DMS 273 (cell line): Measurements from ENCODE around the gene KRTAP22-2.

ENCODE experiments used
- DNase-seq: peaks from one replicate; lab custom pipeline; 2025; ENCODE audit not compliant: unreplicated experiment; lab: John Stamatoyannopoulos, UW

Gene KRTAP22-2

DNA sequence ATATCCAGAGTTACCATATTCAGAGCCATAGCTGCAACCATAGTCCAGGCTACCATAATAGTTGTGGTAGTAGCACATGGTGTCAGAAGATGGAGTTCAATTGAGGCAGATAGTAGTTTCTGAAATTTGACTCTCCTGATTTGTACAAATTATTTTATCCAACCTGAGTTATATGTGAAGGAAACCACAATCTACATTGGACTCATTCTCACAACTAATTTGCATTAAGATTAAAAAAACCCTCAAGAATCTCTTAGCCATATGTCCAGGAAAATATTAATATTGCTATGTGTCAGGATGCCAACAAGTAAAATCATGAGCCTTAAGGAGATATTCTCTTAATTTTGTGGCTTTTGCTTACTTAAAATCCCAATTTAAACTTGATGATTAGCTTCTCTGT, at the start of gene KRTAP22-2:
Gene KRTAP22-2 (minus strand): TSS at position 101 of the 400 bp plus-strand sequence.
- no peak for DNase-seq

DNA sequence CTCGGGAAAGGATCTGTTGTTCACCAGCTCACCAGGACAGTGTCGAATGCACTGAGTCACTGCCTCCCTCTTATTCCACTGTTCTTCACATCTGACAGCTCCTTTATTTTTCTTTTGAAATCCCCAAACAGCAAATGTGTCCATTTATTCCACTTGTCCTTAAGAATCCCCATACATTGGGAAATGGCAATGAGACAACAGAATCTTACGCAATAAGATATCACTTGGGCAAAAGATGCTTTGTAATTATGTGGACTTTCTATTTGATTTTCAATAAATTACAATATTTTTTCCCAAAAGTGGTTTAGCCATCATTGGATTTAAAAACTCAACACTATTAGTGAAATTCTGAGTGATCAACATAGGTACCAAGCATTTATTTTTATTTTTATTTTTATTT, 48.5 kb upstream of the KRTAP22-2 start:
- DNase-seq: no peak

DNA sequence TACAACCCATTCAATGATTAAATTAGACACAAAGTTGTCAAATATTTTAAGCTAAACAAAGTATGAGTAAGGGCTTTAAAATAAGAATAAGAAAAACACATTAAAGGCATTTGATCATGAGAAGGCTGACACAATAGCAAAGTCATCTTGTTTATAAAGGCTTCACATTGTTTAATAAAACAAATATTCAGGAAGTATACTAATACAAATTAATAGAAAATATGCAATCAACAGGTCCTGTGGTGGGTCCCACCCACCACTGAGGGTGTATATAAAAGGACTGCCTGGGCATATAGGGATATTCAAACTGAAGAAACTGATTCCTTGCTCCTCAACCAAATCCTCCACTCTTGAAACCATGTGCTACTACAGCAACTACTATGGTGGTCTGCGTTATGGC, 44.7 kb upstream of the KRTAP22-2 start, which contains the start of gene KRTAP20-2:
Gene KRTAP20-2 (plus strand): TSS at position 301 of the 400 bp plus-strand sequence. CDS start 58 bp downstream, at position 359.
- no peak for DNase-seq

DNA sequence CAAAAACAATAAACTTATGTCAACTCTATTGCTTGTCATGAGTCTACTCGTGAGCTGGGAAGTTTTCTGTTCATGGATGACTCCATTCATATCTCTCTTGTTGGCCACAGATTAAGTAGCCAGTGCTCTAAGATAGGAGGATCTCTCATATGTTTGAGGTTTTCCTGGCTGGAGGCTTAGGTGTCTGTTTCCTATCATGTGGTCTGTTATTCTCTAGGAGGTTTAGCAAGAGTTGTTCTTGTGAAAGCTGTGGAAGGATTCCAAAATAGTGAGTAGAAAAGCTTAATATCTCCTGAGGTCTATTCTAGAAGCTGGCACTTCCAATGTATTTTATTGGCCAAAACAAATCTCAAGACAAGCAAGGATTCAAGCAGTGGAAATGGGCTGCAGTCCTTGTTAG, 39.0 kb upstream of the KRTAP22-2 start:
- DNase-seq: no peak

DNA sequence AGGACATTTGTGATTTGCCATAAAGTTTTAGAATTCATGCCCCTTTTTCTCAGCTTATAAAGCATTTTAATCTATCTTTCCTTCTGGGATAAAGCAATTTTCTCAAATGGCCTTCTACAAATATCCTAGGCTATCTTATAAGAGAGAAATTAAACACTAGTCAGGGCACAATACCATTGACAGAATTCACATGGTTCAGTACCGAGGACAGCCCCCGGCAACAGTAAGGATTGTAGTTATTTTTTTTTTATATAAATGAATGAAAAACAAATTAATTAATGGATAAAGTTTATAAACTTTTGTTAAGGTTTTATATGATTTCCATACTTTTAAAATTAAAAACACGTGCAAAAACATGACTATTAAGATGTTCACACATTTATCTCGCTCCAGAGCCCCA, 37.9 kb upstream of the KRTAP22-2 start:
- no peak for DNase-seq

DNA sequence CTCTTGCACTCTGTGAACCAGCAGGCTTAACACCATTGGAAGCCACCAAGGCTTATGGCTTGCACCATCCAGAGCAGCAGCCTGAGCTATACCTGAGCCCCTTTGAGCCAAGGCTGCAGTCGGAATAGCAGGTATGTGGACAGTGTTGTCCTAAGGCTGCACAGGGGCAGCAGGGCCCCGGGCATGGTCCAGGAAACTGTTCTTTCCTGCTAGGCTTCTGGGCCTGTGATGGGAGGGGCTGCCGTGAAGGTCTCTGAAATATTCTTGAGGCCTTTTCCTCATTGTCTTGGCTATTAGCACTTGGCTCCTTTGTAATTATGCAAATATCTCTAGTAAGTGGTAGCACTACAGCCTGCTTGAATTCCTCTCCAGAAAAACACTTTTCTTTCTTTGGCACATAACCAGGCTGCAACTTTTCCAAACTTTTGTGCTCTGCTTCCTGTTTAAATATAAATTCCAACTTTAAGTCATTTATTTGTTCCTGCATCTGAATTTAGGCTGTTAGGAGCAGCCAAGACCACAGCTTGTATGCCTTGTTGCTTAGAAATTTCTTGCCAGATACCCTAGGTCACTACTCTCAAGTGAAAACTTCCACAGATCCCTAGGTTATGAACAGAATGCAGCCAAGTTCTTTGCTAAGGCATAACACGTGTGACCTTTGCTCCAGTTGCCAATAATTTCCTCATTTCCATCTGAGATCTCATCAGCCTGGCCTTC, 35.4 kb upstream of the KRTAP22-2 start:
- DNase-seq: no peak

DNA sequence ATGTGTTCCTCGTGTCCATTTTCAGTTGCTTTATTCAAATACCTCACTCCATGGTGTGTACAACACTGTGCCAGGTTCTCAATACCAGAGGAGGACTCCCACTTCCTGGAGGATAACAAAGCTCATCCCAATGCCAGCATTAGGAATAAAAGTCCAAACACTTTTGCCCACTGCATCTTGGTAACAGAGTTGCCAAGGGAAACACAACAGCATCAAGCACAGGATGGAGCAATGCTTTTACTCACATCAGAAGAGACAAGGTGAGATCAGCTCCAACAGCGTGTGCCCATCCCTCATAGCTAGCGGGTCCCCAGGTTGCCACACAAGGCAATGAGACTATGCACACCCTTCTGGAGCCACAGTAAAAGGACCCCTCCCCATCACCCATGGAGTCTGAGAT, 33.2 kb upstream of the KRTAP22-2 start:
- DNase-seq: no peak

GRCh38 chr21:30620522-30620921, 30.3 kb upstream of the KRTAP22-2 start, which contains the start of gene KRTAP20-4:
Gene KRTAP20-4 (plus strand): TSS chr21:30620627.
- no peak for DNase-seq

DNA sequence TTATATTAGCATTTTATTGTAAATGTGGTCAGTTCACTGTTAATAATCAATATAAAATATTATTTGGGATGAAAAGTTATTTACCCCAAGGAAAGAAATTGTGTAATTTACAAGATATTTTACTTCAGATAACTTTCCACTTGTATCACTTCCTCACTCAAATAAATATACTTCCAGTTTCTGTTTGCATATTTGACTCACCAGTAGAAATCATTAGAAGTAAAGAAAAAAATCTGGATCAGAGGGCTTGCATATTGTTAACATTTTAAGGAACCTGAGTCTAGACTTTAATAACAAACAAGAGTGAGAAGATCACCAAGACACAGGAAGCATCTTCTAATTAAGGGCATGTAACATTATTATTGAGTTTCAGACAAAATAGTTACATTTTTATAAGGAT, 29.9 kb upstream of the KRTAP22-2 start:
- DNase-seq: no peak

DNA sequence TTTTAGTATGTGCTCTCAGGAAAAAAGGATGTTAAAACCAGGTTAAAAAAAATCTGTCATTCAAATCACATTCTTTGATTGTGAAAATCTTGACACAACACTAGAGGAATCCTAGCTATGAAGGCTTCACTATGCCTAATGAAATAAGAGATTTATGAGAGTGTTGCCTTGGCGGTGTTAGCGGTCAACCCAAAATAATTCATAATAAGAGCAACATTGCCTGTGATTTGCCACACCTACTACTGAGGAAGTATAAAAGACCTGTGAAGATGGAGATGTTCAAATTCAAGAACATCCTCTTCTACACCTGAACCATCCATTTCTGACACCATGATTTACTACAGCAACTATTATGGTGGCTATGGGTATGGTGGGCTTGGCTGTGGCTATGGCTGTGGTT, 25.9 kb upstream of the KRTAP22-2 start, which contains the start of gene KRTAP20-1:
Gene KRTAP20-1 (plus strand): TSS at position 301 of the 400 bp plus-strand sequence. CDS start 30 bp downstream, at position 331.
- no peak for DNase-seq

- DNase-seq: no peak
Measured at GRCh38 chr21:30615199-30615598, 25.0 kb upstream of the KRTAP22-2 start.

GRCh38 chr21:30613836-30614235, 23.6 kb upstream of the KRTAP22-2 start, which contains the start of gene KRTAP6-1:
Gene KRTAP6-1 (minus strand): TSS chr21:30613930. CDS start chr21:30613904, 26 bp downstream.
- no peak for DNase-seq

DNA sequence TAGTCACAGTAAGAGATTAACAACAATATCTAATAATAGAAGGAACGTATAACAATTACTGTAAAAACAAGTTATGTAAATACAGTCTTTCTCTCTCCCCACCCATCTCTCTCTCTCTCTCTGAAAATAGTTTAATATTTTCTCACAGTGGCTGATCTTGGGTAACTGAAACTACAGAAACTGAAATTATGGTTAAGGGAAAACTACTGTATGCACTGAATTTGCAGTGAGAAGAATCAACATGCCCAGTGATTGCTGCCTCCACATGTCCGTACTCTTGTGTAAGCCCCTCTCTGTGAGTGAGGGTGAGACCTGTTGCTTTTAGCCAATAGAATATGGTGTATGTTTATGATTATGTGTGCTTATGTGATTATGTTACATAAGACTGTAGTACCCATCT, 21.9 kb upstream of the KRTAP22-2 start:
- DNase-seq: no peak

DNA sequence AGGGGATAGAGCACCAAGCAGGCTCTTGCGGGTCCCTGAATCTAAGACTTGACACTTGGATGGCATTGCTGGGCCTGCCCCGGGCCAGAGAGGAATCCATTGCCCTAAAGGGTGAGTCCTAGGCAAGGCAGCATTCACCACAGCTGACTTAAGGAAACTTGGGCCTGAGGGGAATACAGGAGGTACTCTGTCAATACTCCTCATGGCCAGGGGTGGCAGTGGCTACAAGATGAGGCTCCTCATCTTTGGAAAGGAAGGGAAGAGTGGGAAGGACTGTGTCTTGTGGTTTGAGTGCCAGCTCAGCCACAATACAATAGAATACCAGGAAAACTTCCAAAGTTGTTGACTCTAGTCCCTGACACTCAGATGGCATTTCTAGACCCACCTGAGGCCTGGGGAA, 15.8 kb upstream of the KRTAP22-2 start:
- DNase-seq: no peak

- DNase-seq: no peak
Measured at GRCh38 chr21:30600787-30601186, 10.6 kb upstream of the KRTAP22-2 start, which contains the start of gene KRTAP22-1. Gene KRTAP22-1 (plus strand): TSS chr21:30601087.

GRCh38 chr21:30598802-30599201, 8.6 kb upstream of the KRTAP22-2 start, which contains the start of gene KRTAP6-2:
Gene KRTAP6-2 (minus strand): TSS chr21:30598902. CDS start chr21:30598874, 28 bp downstream.
- DNase-seq: no peak

GRCh38 chr21:30592140-30592539, 1.9 kb upstream of the KRTAP22-2 start, which contains the start of gene KRTAP6-3:
Gene KRTAP6-3 (plus strand): TSS chr21:30592440. CDS start chr21:30592446, 6 bp downstream.
- DNase-seq: no peak

GRCh38 chr21:30582870-30583269, 7.3 kb downstream of the KRTAP22-2 start:
- no peak for DNase-seq

DNA sequence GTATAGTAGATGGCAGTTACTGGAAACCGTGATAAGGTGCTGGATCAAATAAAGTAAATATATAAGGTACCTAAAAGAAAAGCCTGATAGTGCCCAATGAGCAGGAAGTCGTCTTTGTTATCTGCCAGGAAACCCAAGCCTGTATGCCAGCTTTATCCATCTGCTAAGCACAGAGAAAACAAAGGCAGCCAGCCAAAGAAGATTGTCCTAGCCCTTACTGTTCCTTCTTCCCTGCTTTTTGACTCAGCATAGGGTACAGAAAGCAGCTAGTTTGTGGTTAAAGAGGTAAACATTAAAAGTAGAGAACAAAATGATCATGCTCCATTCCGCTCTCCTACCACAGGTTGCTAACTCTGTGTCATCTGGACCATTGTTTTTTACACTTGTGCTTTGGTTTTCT, 10.1 kb downstream of the KRTAP22-2 start:
- DNase-seq: no peak

- no peak for DNase-seq
Measured at GRCh38 chr21:30579346-30579745, 10.9 kb downstream of the KRTAP22-2 start.

DNA sequence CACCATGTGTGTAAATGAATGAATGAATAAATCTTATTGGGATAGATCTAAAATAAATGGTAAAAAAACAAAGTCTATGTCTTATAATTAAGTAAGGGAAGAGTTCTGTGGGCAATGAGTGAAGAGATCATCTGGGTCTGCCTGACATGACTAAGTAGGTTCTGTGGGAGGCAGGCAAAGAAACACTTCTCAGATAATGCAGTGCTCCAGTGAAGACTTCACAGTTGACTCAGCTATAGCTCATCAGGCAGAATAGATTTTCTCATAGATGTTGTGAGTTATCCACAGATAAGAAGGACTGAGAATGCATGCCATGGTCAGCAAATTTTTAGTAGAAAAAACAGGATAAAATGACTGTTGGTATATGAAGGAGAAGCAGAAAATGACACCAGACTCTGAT, 12.4 kb downstream of the KRTAP22-2 start:
- DNase-seq: no peak

GRCh38 chr21:30567617-30568016, 22.6 kb downstream of the KRTAP22-2 start:
- DNase-seq: no peak
